A549 (cell line): ENCODE measurements around the gene ACSL3. TPM values are rescaled to one million over a fixed set of nuclear protein-coding genes. Genes with fewer than 3 reads are reported as not detected.

ENCODE experiments used
- ATAC-seq, 2 experiments: fragments of 200-7000 bp in 1 of 2; fragments of >200 bp in 1 of 2; cut with Nextera tagmentation in 1 of 2; cut with Tn5 transposase in 1 of 2; 3 replicates each; pipeline versions ENCODE4 v1.8.0 to v1.9.1; 2018 to 2020; ENCODE audit warnings: mild to moderate bottlenecking in 1 of 2, moderate library complexity in 1 of 2
- CTCF ChIA-PET: fragments of 300-600 bp; sonication (Branson Sonifier 250); formaldehyde crosslinking; extraction: SDS; loops from one replicate; lab custom pipeline; 2021; ENCODE audit warnings: antibody characterized with exemption, inconsistent platforms; lab: Yijun Ruan, JAX
- POLR2A ChIA-PET: fragments of 350-600 bp; formaldehyde crosslinking; extraction: SDS; loops from one replicate; lab custom pipeline; 2021; ENCODE audit warnings: antibody characterized with exemption, inconsistent platforms; lab: Yijun Ruan, JAX
- DNase-seq, 2 experiments: peaks; one replicate each; pipeline versions ENCODE4 v3.0.0 to v3.0.0-alpha.2; 2011 to 2016; ENCODE audit warnings: low read depth in 1 of 2, low spot score in 1 of 2
- FAIRE-seq: peaks from 2 replicates; lab custom pipeline; 2011; peaks lifted over from hg19 to GRCh38; lab: Jason Lieb, UNC
- H3K27ac ChIP-seq, 2 experiments: fragments of >200 bp; sonication (Bioruptor Twin); formaldehyde crosslinking; 3 replicates each; pipeline ENCODE4 v1.5.1; 2016 to 2017
- H3K4me1 ChIP-seq: fragments of >200 bp; sonication (Bioruptor Twin); formaldehyde crosslinking; 3 replicates; pipeline ENCODE4 v1.6.1; 2016
- H3K4me2 ChIP-seq: fragments of >200 bp; sonication (Bioruptor Twin); formaldehyde crosslinking; 3 replicates; pipeline ENCODE4 v1.6.1; 2016
- H3K4me3 ChIP-seq: fragments of >200 bp; sonication (Bioruptor Twin); formaldehyde crosslinking; 3 replicates; pipeline ENCODE4 v1.5.1; 2016
- H3K9me3 ChIP-seq: fragments of >200 bp; sonication (Bioruptor Twin); formaldehyde crosslinking; 3 replicates; pipeline ENCODE4 v1.6.1; 2016
- BCL3 ChIP-seq: fragments of >200 bp; sonication (Bioruptor Twin); formaldehyde crosslinking; IDR thresholded peaks from 3 replicates; pipeline ENCODE4 v1.6.1; 2016
- BHLHE40 ChIP-seq: IDR thresholded peaks from 2 replicates; pipeline ENCODE4 v1.6.1; 2012; ENCODE audit warnings: low read depth, low read length, inconsistent platforms
- CBX2 ChIP-seq: fragments of 200-600 bp; sonication (generic); IDR thresholded peaks from 2 replicates; pipeline ENCODE4 v1.6.1; 2016; ENCODE audit warnings: low read depth, mild to moderate bottlenecking, borderline replicate concordance
- E2F6 ChIP-seq: IDR thresholded peaks from 2 replicates; pipeline ENCODE4 v1.6.1; 2012; ENCODE audit warnings: low read depth, borderline replicate concordance
- EP300 ChIP-seq, 2 experiments: fragments of >200 bp; sonication (Bioruptor Twin); formaldehyde crosslinking; IDR thresholded peaks; 2 replicates in 1 of 2; 3 replicates in 1 of 2; pipeline ENCODE4 v1.6.1; 2016 to 2017
- ESRRA ChIP-seq: fragments of 150-350 bp; IDR thresholded peaks from 2 replicates; pipeline ENCODE4 v1.6.1; 2014; ENCODE audit warnings: mild to moderate bottlenecking, low read length, borderline replicate concordance
- FOSL2 ChIP-seq, 2 experiments: fragments of 450-650 bp in 1 of 2; fragments of >200 bp in 1 of 2; sonication (Bioruptor Twin) in 1 of 2; formaldehyde crosslinking; IDR thresholded peaks; 2 replicates each; pipeline versions ENCODE4 v1.5.0 to v1.6.1; 2016 to 2020; ENCODE audit warnings: mild to moderate bottlenecking in 1 of 2, moderate library complexity in 1 of 2
- GATA3 ChIP-seq: IDR thresholded peaks from 2 replicates; pipeline ENCODE4 v1.6.1; 2012; ENCODE audit warnings: borderline replicate concordance
- HDAC2 ChIP-seq: fragments of 200-600 bp; sonication (generic); IDR thresholded peaks from 2 replicates; pipeline ENCODE4 v1.6.1; 2016
- HES2 ChIP-seq: fragments of >200 bp; sonication (Bioruptor Twin); formaldehyde crosslinking; IDR thresholded peaks from 2 replicates; pipeline ENCODE4 v1.6.1; 2016
- HEYL ChIP-seq: fragments of 250-450 bp; sonication (Bioruptor Pico); IDR thresholded peaks from 2 replicates; pipeline ENCODE4 v1.8.0; 2021; ENCODE audit warnings: mild to moderate bottlenecking, moderate library complexity
- JUNB ChIP-seq: fragments of >200 bp; sonication (Bioruptor Twin); formaldehyde crosslinking; IDR thresholded peaks from 2 replicates; pipeline ENCODE4 v1.6.1; 2016
- KDM1A ChIP-seq: fragments of 200-600 bp; sonication (generic); IDR thresholded peaks from 2 replicates; pipeline ENCODE4 v1.6.1; 2016; ENCODE audit warnings: low read depth, mild to moderate bottlenecking
- MAFK ChIP-seq: fragments of 450-650 bp; IDR thresholded peaks from 2 replicates; pipeline ENCODE4 v1.6.1; 2014; ENCODE audit not compliant: partially characterized antibody
- NFE2L2 ChIP-seq: fragments of 150-350 bp; conservative IDR thresholded peaks from 2 replicates; pipeline ENCODE4 v1.6.1; 2014; ENCODE audit warnings: low read length
- PBX3 ChIP-seq: IDR thresholded peaks from 2 replicates; pipeline ENCODE4 v1.6.1; 2012
- REST ChIP-seq: fragments of 200-600 bp; sonication (generic); IDR thresholded peaks from 2 replicates; pipeline ENCODE4 v1.6.1; 2016; ENCODE audit warnings: antibody characterized with exemption, mild to moderate bottlenecking, moderate library complexity
- RFX5 ChIP-seq: fragments of 450-650 bp; IDR thresholded peaks from 2 replicates; pipeline ENCODE4 v1.7.1; 2014; ENCODE audit warnings: antibody characterized with exemption, mild to moderate bottlenecking, moderate library complexity
- TFCP2L1 ChIP-seq: fragments of 250-450 bp; sonication (Bioruptor Pico); IDR thresholded peaks from 2 replicates; pipeline ENCODE4 v1.5.0; 2021; ENCODE audit warnings: mild to moderate bottlenecking
- WGBS: methylation state at CpG from one replicate; pipeline ENCODE4 v1.1.6; 2017; ENCODE audit errors: missing lambda C conversion rate; 5-methylcytosine and 5-hydroxymethylcytosine counted together
- polyA plus RNA-seq, 4 experiments: library from polyadenylated mRNA; depleted of rRNA in 3 of 4; stranded (reverse); fragments of >200 nt; fragmentation: RNase III in 1 of 4; extraction: RNeasy Plus Mini Kit Qiagen cat#74134 plus additional on column Dnase treatment in 1 of 4; gene quantifications; 2 replicates in 3 of 4; 3 replicates in 1 of 4; pipeline ENCODE4 v1.2.3, GENCODE V29; 2011 to 2017

The ACSL3 gene
- polyA plus RNA-seq, 2 of the 4 experiments (the other 2 are of a cell fraction): 142 to 160 TPM

GRCh38 chr2:222965555-222965954 lies 104.7 kb downstream of the ACSL3 start (continued):
- TF ChIP-seq BCL3 (no peak), MAFK (no peak), PBX3 (no peak), JUNB (no peak), REST (no peak)

GRCh38 chr2:222968550-222969155 lies 107.8 kb downstream of the ACSL3 start:
- WGBS: 60% methylated on average over 6 of the region's 6 CpGs
- H3K4me2 ChIP-seq: no peak overlapping the region
- ATAC-seq: no peak
- ChIA-PET CTCF (interaction anchor here (1.1 to 1.2 kb wide), 2 partner anchors 10 to 829 kb away, joined by 3 read pairs; no protein-coding TSS in a partner anchor), POLR2A (no interaction called here)
- no peaks in the 10 kb centered on the region for H3K4me1 ChIP-seq
- H3K27ac ChIP-seq: no peak overlapping the region
- no peak overlapping the region for H3K4me3 ChIP-seq
- no peaks in the 10 kb centered on the region for H3K9me3 ChIP-seq
- TF ChIP-seq TFCP2L1 (CRISPR knock-in tag): no peak
- TF ChIP-seq, all 56 proteins: peak for 0
- DNase-seq: no peak
- no peak for FAIRE-seq

GRCh38 chr2:222969491-222969890 lies 108.7 kb downstream of the ACSL3 start:
- Histone ChIP-seq H3K4me3 (no peak overlapping the region), H3K4me1 (no peaks in the 10 kb centered on the region), H3K27ac (no peak overlapping the region), H3K9me3 (no peaks in the 10 kb centered on the region), H3K4me2 (no peak overlapping the region)
- ChIA-PET CTCF (interaction anchor here (1.1 to 1.5 kb wide), 4 partner anchors 11 to 928 kb away, joined by 3 to 4 read pairs (median 3); no protein-coding TSS in a partner anchor), POLR2A (no interaction called here)
- ATAC-seq: no peak
- WGBS: 9% methylated on average over 3 of the region's 3 CpGs
- no peak for DNase-seq
- TF ChIP-seq EP300 (IDR thresholded peaks at IDR 0.05) (no peak), FOSL2 (IDR thresholded peaks at IDR 0.05) (no peak), FOSL2 (CRISPR knock-in tag; IDR thresholded peaks at IDR 0.05) (no peak), HES2 (no peak), E2F6 (no peak), BCL3 (no peak), KDM1A (no peak), NFE2L2 (no peak), CBX2 (no peak), RFX5 (no peak), HDAC2 (no peak), JUNB (no peak), GATA3 (no peak), BHLHE40 (no peak), HEYL (CRISPR knock-in tag) (no peak), ESRRA (no peak)
- FAIRE-seq: no peak
